Astrocyte (in vitro differentiated cells and primary cell): Measurements from ENCODE around the gene JPH3. TPM values are rescaled to one million over a fixed set of nuclear protein-coding genes. Genes with fewer than 3 reads are reported as not detected.

Source experiments
- DNase-seq: peaks from one replicate; pipeline ENCODE4 v3.0.0-alpha.2; 2010; ENCODE audit warnings: low read depth
- FAIRE-seq: peaks from 2 replicates; lab custom pipeline; 2011; peaks lifted over from hg19 to GRCh38; lab: Jason Lieb, UNC
- H2AFZ ChIP-seq: 2 replicates; pipeline ENCODE4 v1.6.0; 2012; ENCODE audit warnings: low read depth, low read length, inconsistent platforms
- H3K27ac ChIP-seq: 2 replicates; pipeline ENCODE4 v1.5.1; 2011; ENCODE audit warnings: low read depth, low read length, inconsistent platforms
- H3K27me3 ChIP-seq: 2 replicates; pipeline ENCODE4 v1.6.0; 2011; ENCODE audit warnings: low read length, inconsistent platforms; ENCODE audit not compliant: insufficient read depth
- H3K36me3 ChIP-seq: 2 replicates; pipeline ENCODE4 v1.5.1; 2011; ENCODE audit warnings: low read length, inconsistent platforms; ENCODE audit not compliant: insufficient read depth
- H3K4me1 ChIP-seq: 2 replicates; pipeline ENCODE4 v1.5.1; 2011; ENCODE audit warnings: low read length, inconsistent platforms; ENCODE audit not compliant: insufficient read depth
- H3K4me2 ChIP-seq: 2 replicates; pipeline ENCODE4 v1.6.0; 2012; ENCODE audit warnings: low read length, inconsistent platforms
- H3K4me3 ChIP-seq: 2 replicates; pipeline ENCODE4 v1.5.1; 2011; ENCODE audit warnings: low read depth, mild to moderate bottlenecking, low read length, inconsistent platforms; ENCODE audit not compliant: insufficient read depth
- H3K79me2 ChIP-seq: 2 replicates; pipeline ENCODE4 v1.6.0; 2012; ENCODE audit warnings: mild to moderate bottlenecking, low read length, inconsistent platforms; ENCODE audit not compliant: insufficient read depth
- H3K9ac ChIP-seq: 2 replicates; pipeline ENCODE4 v1.6.0; 2012; ENCODE audit warnings: mild to moderate bottlenecking, low read length, inconsistent platforms
- H3K9me3 ChIP-seq: 2 replicates; pipeline ENCODE4 v1.5.1; 2012; ENCODE audit warnings: low read depth, mild to moderate bottlenecking, low read length, inconsistent platforms; ENCODE audit not compliant: insufficient read depth
- H4K20me1 ChIP-seq: 2 replicates; pipeline ENCODE4 v1.6.0; 2012; ENCODE audit warnings: low read length, inconsistent platforms; ENCODE audit not compliant: insufficient read depth
- H3K27ac Mint-ChIP-seq: one replicate; pipeline ENCODE4 v1.8.0; 2021; ENCODE audit warnings: mild to moderate bottlenecking, mixed read lengths; ENCODE audit not compliant: unreplicated experiment
- H3K27me3 Mint-ChIP-seq: one replicate; pipeline ENCODE4 v1.8.0; 2021; ENCODE audit warnings: low read depth, mixed read lengths; ENCODE audit not compliant: unreplicated experiment
- H3K36me3 Mint-ChIP-seq: one replicate; pipeline ENCODE4 v1.8.0; 2021; ENCODE audit warnings: low read depth, mixed read lengths; ENCODE audit not compliant: unreplicated experiment
- H3K4me1 Mint-ChIP-seq: one replicate; pipeline ENCODE4 v1.8.0; 2021; ENCODE audit warnings: low read depth, mixed read lengths; ENCODE audit not compliant: unreplicated experiment
- H3K4me3 Mint-ChIP-seq: one replicate; pipeline ENCODE4 v1.8.0; 2021; ENCODE audit warnings: mild to moderate bottlenecking, moderate library complexity, mixed read lengths; ENCODE audit not compliant: unreplicated experiment
- H3K9me3 Mint-ChIP-seq: one replicate; pipeline ENCODE4 v1.8.0; 2021; ENCODE audit warnings: mild to moderate bottlenecking, mixed read lengths; ENCODE audit not compliant: unreplicated experiment
- CTCF ChIP-seq: IDR thresholded peaks from 2 replicates; pipeline ENCODE4 v1.5.1; 2011; ENCODE audit warnings: low read depth, mild to moderate bottlenecking, inconsistent platforms, low read length, moderate library complexity; ENCODE audit not compliant: insufficient read depth
- EZH2 ChIP-seq: IDR thresholded peaks from 2 replicates; pipeline ENCODE4 v1.6.1; 2012; ENCODE audit warnings: mild to moderate bottlenecking, low read length, inconsistent platforms; ENCODE audit not compliant: insufficient read depth
- total RNA-seq: library from RNA; stranded (reverse); gene quantifications from 2 replicates; pipeline ENCODE4 v1.2.1, GENCODE V29; 2021

JPH3 gene
- total RNA-seq, 1 donor from 2014 or later: 8.6 TPM

DNA sequence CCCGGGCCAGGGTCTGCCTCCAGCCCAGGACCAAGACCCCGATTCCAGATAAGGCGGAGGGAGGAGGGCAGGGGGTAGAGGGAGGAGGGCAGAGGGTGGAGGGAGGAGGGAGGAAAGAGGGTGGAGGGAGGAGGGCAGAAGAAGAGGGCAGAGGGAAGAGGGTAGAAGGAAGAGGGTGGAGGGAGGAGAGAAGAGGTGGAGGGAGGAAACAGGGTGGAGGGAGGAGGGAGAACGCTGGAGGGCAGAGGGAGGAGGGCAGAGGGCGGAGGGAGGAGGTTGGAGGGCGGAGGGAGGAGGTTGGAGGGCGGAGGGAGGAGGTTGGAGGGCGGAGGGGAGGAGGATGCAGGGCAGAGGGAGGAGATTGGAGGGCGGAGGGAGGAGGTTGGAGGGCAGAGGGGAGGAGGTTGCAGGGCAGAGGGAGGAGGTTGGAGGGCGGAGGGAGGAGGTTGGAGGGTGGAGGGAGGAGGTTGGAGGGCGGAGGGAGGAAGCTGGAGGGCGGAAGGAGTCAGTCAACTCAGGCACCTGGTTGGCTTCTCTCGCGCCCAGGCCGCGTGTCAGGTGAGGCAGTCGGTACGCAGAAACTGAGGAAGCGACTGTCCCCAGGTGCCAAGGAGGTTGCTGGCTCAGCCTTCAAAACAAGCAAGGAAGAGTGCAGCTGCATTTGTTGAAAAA, 98.2 kb downstream of the JPH3 start:
- H4K20me1 ChIP-seq: peaks cover 7% of the 10 kb centered on the region
- Mint-ChIP-seq H3K27ac (no peak overlapping the region), H3K36me3 (peaks cover 13% of the 10 kb centered on the region), H3K4me3 (no peak overlapping the region), H3K9me3 (no peaks in the 10 kb centered on the region), H3K27me3 (no peaks in the 10 kb centered on the region), H3K4me1 (peaks cover 2% of the 10 kb centered on the region)
- H3K4me1 ChIP-seq: no peaks in the 10 kb centered on the region
- no peaks in the 10 kb centered on the region for H3K9me3 ChIP-seq
- DNase-seq (no peak), FAIRE-seq (no peak)
- no peaks in the 10 kb centered on the region for H3K36me3 ChIP-seq
- H3K4me3 ChIP-seq: no peak overlapping the region
- H3K27me3 ChIP-seq: no peaks in the 10 kb centered on the region
- H2AFZ ChIP-seq: no peak overlapping the region
- no peak overlapping the region for H3K27ac ChIP-seq
- H3K79me2 ChIP-seq: no peaks in the 10 kb centered on the region
- TF ChIP-seq CTCF: no peak
- no peak for TF ChIP-seq EZH2
- no peak overlapping the region for H3K4me2 ChIP-seq
- no peak overlapping the region for H3K9ac ChIP-seq

GRCh38 chr16:87701078-87701460, 98.8 kb downstream of the JPH3 start:
- DNase-seq (no peak), FAIRE-seq (no peak)
- H3K27ac ChIP-seq: no peak overlapping the region
- peaks cover 7% of the 10 kb centered on the region for H4K20me1 ChIP-seq
- H3K27me3 ChIP-seq: no peaks in the 10 kb centered on the region
- no peak overlapping the region for H3K27ac Mint-ChIP-seq
- H3K4me2 ChIP-seq: no peak overlapping the region
- no peaks in the 10 kb centered on the region for H3K9me3 Mint-ChIP-seq
- no peak for TF ChIP-seq CTCF
- no peak for TF ChIP-seq EZH2
- H3K9me3 ChIP-seq: no peaks in the 10 kb centered on the region
- peaks cover 9% of the 10 kb centered on the region for H3K36me3 Mint-ChIP-seq
- no peaks in the 10 kb centered on the region for H3K79me2 ChIP-seq
- H3K36me3 ChIP-seq: no peaks in the 10 kb centered on the region
- peaks cover 2% of the 10 kb centered on the region for H3K4me1 Mint-ChIP-seq
- H2AFZ ChIP-seq: no peak overlapping the region
- no peaks in the 10 kb centered on the region for H3K27me3 Mint-ChIP-seq
- no peak overlapping the region for H3K4me3 ChIP-seq
- H3K9ac ChIP-seq: no peak overlapping the region
- H3K4me3 Mint-ChIP-seq: no peak overlapping the region
- peaks cover 3% of the 10 kb centered on the region for H3K4me1 ChIP-seq

- Histone ChIP-seq H3K36me3 (no peaks in the 10 kb centered on the region), H3K79me2 (no peaks in the 10 kb centered on the region), H3K27ac (no peak overlapping the region), H4K20me1 (peaks cover 10% of the 10 kb centered on the region), H3K9ac (no peak overlapping the region), H3K27me3 (no peaks in the 10 kb centered on the region), H3K9me3 (no peaks in the 10 kb centered on the region), H3K4me3 (no peak overlapping the region), H3K4me1 (peaks cover 6% of the 10 kb centered on the region), H3K4me2 (no peak overlapping the region), H2AFZ (no peak overlapping the region)
- peaks cover 6% of the 10 kb centered on the region for H3K36me3 Mint-ChIP-seq
- no peak overlapping the region for H3K27ac Mint-ChIP-seq
- H3K4me3 Mint-ChIP-seq: no peak overlapping the region
- H3K27me3 Mint-ChIP-seq: no peaks in the 10 kb centered on the region
- no peak for TF ChIP-seq EZH2
- no peak for TF ChIP-seq CTCF
- FAIRE-seq (no peak), DNase-seq (no peak)
- peaks cover 2% of the 10 kb centered on the region for H3K4me1 Mint-ChIP-seq
- H3K9me3 Mint-ChIP-seq: no peaks in the 10 kb centered on the region
Measured at GRCh38 chr16:87701505-87701921, 99.2 kb downstream of the JPH3 start.
